ENCODE measurements around the gene PHLDB3.

- TF ChIP-seq ZNF775 (CRISPR knock-in tag; IDR thresholded peaks at IDR 0.05; ENCODE audit: borderline replicate concordance) (no peak), ZSCAN29 (CRISPR knock-in tag; conservative IDR thresholded peaks at IDR 0.05) (no peak), ZNF501 (CRISPR knock-in tag; IDR thresholded peaks at IDR 0.05) (no peak), MED1 (CRISPR knock-in tag; IDR thresholded peaks at IDR 0.05) (no peak), IRX3 (CRISPR knock-in tag; IDR thresholded peaks at IDR 0.05; ENCODE audit: borderline replicate concordance, low read depth) (no peak), KLF13 (CRISPR knock-in tag; IDR thresholded peaks at IDR 0.05) (no peak), MIER2 (CRISPR knock-in tag; IDR thresholded peaks at IDR 0.05) (no peak), CTCF (CRISPR knock-in tag; IDR thresholded peaks at IDR 0.05) (no peak), ZNF674 (CRISPR knock-in tag; IDR thresholded peaks at IDR 0.05; ENCODE audit: low read depth) (no peak), NPAS2 (CRISPR knock-in tag; IDR thresholded peaks at IDR 0.05; ENCODE audit: borderline replicate concordance) (no peak), ZBTB40 (IDR thresholded peaks at IDR 0.05) (no peak), ZBTB40 (CRISPR knock-in tag; IDR thresholded peaks at IDR 0.05) (no peak), TBP (CRISPR knock-in tag; IDR thresholded peaks at IDR 0.05) (no peak)
Measured at GRCh38 chr19:43553656-43554055, 49.1 kb upstream of the PHLDB3 start.
